HCT116 (cell line): ENCODE measurements around the gene GRIK4. TPM values are rescaled to one million over a fixed set of nuclear protein-coding genes. Genes with fewer than 3 reads are reported as not detected.

ENCODE experiments used
- ATAC-seq: fragments of 200-7000 bp; cut with Tn5 transposase; 2 replicates; pipeline ENCODE4 v1.9.1; 2020; ENCODE audit warnings: mild to moderate bottlenecking, moderate library complexity
- BruUV-seq: library from RNA; stranded (reverse); fragments of 400-500 nt; replicated peaks from 2 replicates; lab custom pipeline; 2021; lab: Mats Ljungman, UMichigan
- CTCF ChIA-PET: fragments of 300-600 bp; sonication (Branson Sonifier 250); formaldehyde crosslinking; loops from one replicate; lab custom pipeline; 2021; ENCODE audit warnings: antibody characterized with exemption; lab: Charles Lee
- POLR2A ChIA-PET: fragments of 300-600, 350-600 bp; sonication (Branson Sonifier 250); formaldehyde crosslinking; loops from one replicate; lab custom pipeline; 2021; ENCODE audit warnings: antibody characterized with exemption; lab: Charles Lee
- RAD21 ChIA-PET, 2 experiments: fragments of 300-600 bp; sonication (Branson Sonifier 250); formaldehyde crosslinking; loops; one replicate each; lab custom pipeline; 2023; ENCODE audit warnings: low total read pairs in 2 of 2; ENCODE audit not compliant: uncharacterized antibody in 2 of 2, unreplicated experiment in 2 of 2, low non-redundant PET in 1 of 2; lab: Charles Lee
- DNase-seq: peaks from one replicate; pipeline ENCODE4 v3.0.0-alpha.2; 2010; ENCODE audit warnings: low read depth, low spot score
- H2AFZ ChIP-seq: fragments of 200-600 bp; shearing (Covaris generic), sonication (generic); 2 replicates; pipeline ENCODE4 v1.6.1; 2017; ENCODE audit warnings: low read depth, mixed run types, mixed read lengths, antibody characterized with exemption, low read length; ENCODE audit not compliant: poor library complexity, severe bottlenecking
- H3K27ac ChIP-seq: 2 replicates; pipeline ENCODE4 v1.5.1; 2012; ENCODE audit warnings: low read depth, low read length
- H3K27me3 ChIP-seq: fragments of 200-600 bp; sonication (generic); 2 replicates; pipeline ENCODE4 v1.6.1; 2016; ENCODE audit warnings: mixed run types, low read length, mixed read lengths; ENCODE audit not compliant: insufficient read depth
- H3K36me3 ChIP-seq, 2 experiments: fragments of 200-500 bp in 1 of 2; fragments of 200-600 bp in 1 of 2; sonication (Bioruptor generic) in 1 of 2; sonication (generic) in 1 of 2; 2 replicates each; pipeline versions ENCODE4 v1.5.1 to v1.6.1; 2014 to 2016; ENCODE audit warnings: low read length in 2 of 2, inconsistent platforms in 1 of 2, mixed read lengths in 1 of 2, mixed run types in 1 of 2; ENCODE audit not compliant: insufficient read depth in 2 of 2, control insufficient read depth in 1 of 2
- H3K4me1 ChIP-seq, 2 experiments: fragments of 200-600 bp in 1 of 2; sonication (generic) in 1 of 2; 2 replicates each; pipeline versions ENCODE4 v1.5.1 to v1.6.1; 2012 to 2017; ENCODE audit warnings: low read length in 2 of 2, inconsistent platforms in 1 of 2, mild to moderate bottlenecking in 1 of 2, mixed read lengths in 1 of 2, mixed run types in 1 of 2, moderate library complexity in 1 of 2; ENCODE audit not compliant: insufficient read depth in 2 of 2, control insufficient read depth in 1 of 2
- H3K4me2 ChIP-seq: fragments of 200-600 bp; sonication (generic); 2 replicates; pipeline ENCODE4 v1.6.1; 2017; ENCODE audit warnings: mixed run types, low read length, mixed read lengths
- H3K4me3 ChIP-seq, 2 experiments: fragments of 200-600 bp in 1 of 2; sonication (generic) in 1 of 2; replicated peaks in 1 of 2; 2 replicates each; pipeline ENCODE4 v1.5.1; 2011 to 2016; ENCODE audit warnings: low read length in 2 of 2, control low read depth in 1 of 2, low read depth in 1 of 2, mild to moderate bottlenecking in 1 of 2, mixed read lengths in 1 of 2, mixed run types in 1 of 2
- H3K79me2 ChIP-seq: fragments of 200-600 bp; sonication (generic); 2 replicates; pipeline ENCODE4 v1.6.1; 2017; ENCODE audit warnings: mild to moderate bottlenecking, mixed run types, low read length, moderate library complexity, mixed read lengths; ENCODE audit not compliant: insufficient read depth
- H3K9ac ChIP-seq: fragments of 200-600 bp; sonication (generic); 2 replicates; pipeline ENCODE4 v1.6.1; 2016; ENCODE audit warnings: low read length, mixed read lengths
- H3K9me2 ChIP-seq: fragments of 200-600 bp; sonication (generic), shearing (Covaris generic); 2 replicates; pipeline ENCODE4 v1.6.1; 2017; ENCODE audit warnings: mixed run types, mild to moderate bottlenecking, moderate library complexity; ENCODE audit not compliant: insufficient read depth
- H3K9me3 ChIP-seq, 2 experiments: fragments of 200-500 bp in 1 of 2; fragments of 200-600 bp in 1 of 2; sonication (Bioruptor generic) in 1 of 2; sonication (generic) in 1 of 2; 2 replicates each; pipeline ENCODE4 v1.6.1; 2014 to 2017; ENCODE audit warnings: low read length in 2 of 2, mixed read lengths in 2 of 2, inconsistent platforms in 1 of 2, low read depth in 1 of 2, mild to moderate bottlenecking in 1 of 2, mixed run types in 1 of 2, moderate library complexity in 1 of 2; ENCODE audit not compliant: control insufficient read depth in 1 of 2, insufficient read depth in 1 of 2
- H4K20me1 ChIP-seq: fragments of 200-600 bp; sonication (generic), shearing (Covaris generic); 2 replicates; pipeline ENCODE4 v1.6.1; 2017; ENCODE audit warnings: mixed run types, mild to moderate bottlenecking, moderate library complexity; ENCODE audit not compliant: insufficient read depth
- ATF3 ChIP-seq: IDR thresholded peaks from 2 replicates; pipeline ENCODE4 v1.6.1; 2012
- CBX3 ChIP-seq: IDR thresholded peaks from 2 replicates; pipeline ENCODE4 v1.6.1; 2012; ENCODE audit warnings: low read depth
- CEBPB ChIP-seq: IDR thresholded peaks from 2 replicates; pipeline ENCODE4 v1.6.1; 2012; ENCODE audit warnings: low read depth
- EGR1 ChIP-seq: IDR thresholded peaks from 2 replicates; pipeline ENCODE4 v1.6.1; 2012; ENCODE audit warnings: low read depth
- ELF1 ChIP-seq: IDR thresholded peaks from 2 replicates; pipeline ENCODE4 v1.6.1; 2012; ENCODE audit warnings: low read depth, borderline replicate concordance
- EZH2 ChIP-seq: fragments of 200-600 bp; sonication (generic); IDR thresholded peaks from 2 replicates; pipeline ENCODE4 v1.6.1; 2017; ENCODE audit warnings: antibody characterized with exemption, mixed run types
- EZH2phosphoT487 ChIP-seq: fragments of 200-600 bp; IDR thresholded peaks from 2 replicates; pipeline ENCODE4 v1.6.1; 2018; ENCODE audit warnings: antibody characterized with exemption, borderline replicate concordance
- FOSL1 ChIP-seq: IDR thresholded peaks from 2 replicates; pipeline ENCODE4 v1.6.1; 2012; ENCODE audit warnings: low read depth
- JUND ChIP-seq: IDR thresholded peaks from 2 replicates; pipeline ENCODE4 v1.6.1; 2012
- POLR2AphosphoS5 ChIP-seq: IDR thresholded peaks from 2 replicates; pipeline ENCODE4 v1.6.1; 2011; ENCODE audit warnings: mild to moderate bottlenecking, low read depth, low read length, moderate library complexity
- RAD21 ChIP-seq: IDR thresholded peaks from 2 replicates; pipeline ENCODE4 v1.6.1; 2012; ENCODE audit warnings: low read depth, mild to moderate bottlenecking
- SIN3A ChIP-seq: IDR thresholded peaks from 2 replicates; pipeline ENCODE4 v1.6.1; 2012; ENCODE audit warnings: low read depth
- SP1 ChIP-seq: IDR thresholded peaks from 2 replicates; pipeline ENCODE4 v1.6.1; 2012; ENCODE audit warnings: low read depth
- SRF ChIP-seq: IDR thresholded peaks from 2 replicates; pipeline ENCODE4 v1.6.1; 2012; ENCODE audit warnings: low read depth
- TCF7L2 ChIP-seq: IDR thresholded peaks from 2 replicates; pipeline ENCODE4 v1.7.0; 2011; ENCODE audit warnings: borderline replicate concordance, inconsistent platforms; ENCODE audit not compliant: insufficient read depth, insufficient read length; ENCODE audit errors: extremely low read depth
- YY1 ChIP-seq: IDR thresholded peaks from 2 replicates; pipeline ENCODE4 v1.6.1; 2011; ENCODE audit warnings: low read length, low read depth, moderate library complexity, mild to moderate bottlenecking; ENCODE audit not compliant: insufficient replicate concordance; ENCODE audit errors: extremely low read depth
- ZBTB33 ChIP-seq: IDR thresholded peaks from 2 replicates; pipeline ENCODE4 v1.6.1; 2011; ENCODE audit warnings: mild to moderate bottlenecking, low read length, moderate library complexity; ENCODE audit not compliant: insufficient replicate concordance; ENCODE audit errors: extremely low read depth
- ZFX ChIP-seq: fragments of 450-650 bp; IDR thresholded peaks from 2 replicates; pipeline ENCODE4 v1.6.1; 2017
- ZNF274 ChIP-seq: fragments of 200-500 bp; sonication (Bioruptor generic); IDR thresholded peaks from 2 replicates; pipeline ENCODE4 v1.6.1; 2014; ENCODE audit warnings: mild to moderate bottlenecking, low read depth, low read length, inconsistent platforms
- intact Hi-C: fragments of 100-400 bp; cut with micrococcal nuclease; formaldehyde crosslinking; loops from 2 replicates; pipeline ENCODE4 v1.10.0; 2022
- total RNA-seq: library from RNA; stranded (reverse); gene quantifications from one replicate; pipeline ENCODE4 v1.2.1, GENCODE V29; 2021; ENCODE audit not compliant: unreplicated experiment

Gene GRIK4
- total RNA-seq, 1 experiment from 2014 or later, result 0.52 TPM

DNA sequence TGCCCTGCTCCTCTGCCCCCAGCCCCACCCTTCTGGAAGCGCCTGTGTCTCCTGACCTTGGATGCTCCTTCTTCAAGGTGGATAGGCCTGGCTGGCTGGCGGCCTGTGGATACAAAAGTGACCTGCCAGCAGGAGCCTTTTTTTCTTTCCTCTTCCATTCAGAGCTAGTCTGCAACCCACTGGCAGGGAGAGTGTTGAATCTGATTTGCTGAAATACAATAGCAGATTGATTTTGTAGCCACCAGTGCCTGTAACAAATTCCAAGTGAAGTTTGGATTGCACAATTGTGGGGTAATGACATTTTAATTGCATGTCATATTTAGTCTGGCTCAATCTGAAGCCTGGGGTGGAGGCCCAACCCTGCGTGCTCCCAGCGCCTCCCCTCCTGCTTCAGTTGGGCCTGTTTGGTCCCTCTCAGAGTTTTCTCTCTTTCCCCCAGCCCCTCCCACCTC, 97.2 kb downstream of the GRIK4 start:
- Histone ChIP-seq H3K9me3 (no peaks in the 10 kb centered on the region), H3K4me3 (no peak overlapping the region), H3K4me1 (peaks cover 9 to 14% of the 10 kb centered on the region in 2 experiments), H3K27ac (no peak overlapping the region), H3K36me3 (no peaks in the 10 kb centered on the region), H4K20me1 (no peaks in the 10 kb centered on the region), H3K9ac (no peak overlapping the region), H3K79me2 (no peaks in the 10 kb centered on the region), H3K4me2 (no peak overlapping the region), H2AFZ (no peak overlapping the region), H3K9me2 (no peaks in the 10 kb centered on the region), H3K27me3 (no peaks in the 10 kb centered on the region)
- intact Hi-C loops, result no loop called here
- POLR2A ChIA-PET, result no interaction called here
- DNase-seq (no peak), ATAC-seq (no peak)
- CTCF ChIA-PET, result no interaction called here
- RAD21 ChIA-PET, result no interaction called here
- no peak for TF ChIP-seq ELF1
- TF ChIP-seq SRF, result no peak
- no peak for TF ChIP-seq JUND
- TF ChIP-seq ZNF274, result no peak
- no peak for TF ChIP-seq CBX3
- TF ChIP-seq TCF7L2, result no peak
- TF ChIP-seq YY1, result no peak
- TF ChIP-seq EGR1, result no peak
- no peak for TF ChIP-seq EZH2
- TF ChIP-seq POLR2AphosphoS5, result no peak
- TF ChIP-seq RAD21, result no peak
- TF ChIP-seq ATF3, result no peak
- TF ChIP-seq ZFX, result no peak
- no peak for TF ChIP-seq SIN3A
- TF ChIP-seq CEBPB, result no peak
- TF ChIP-seq FOSL1, result no peak
- TF ChIP-seq ZBTB33, result no peak
- TF ChIP-seq SP1, result no peak
- TF ChIP-seq EZH2phosphoT487, result no peak
- no TSS peak for BruUV-seq
